Measurements from ENCODE around the gene SAG.

Gene SAG

DNA sequence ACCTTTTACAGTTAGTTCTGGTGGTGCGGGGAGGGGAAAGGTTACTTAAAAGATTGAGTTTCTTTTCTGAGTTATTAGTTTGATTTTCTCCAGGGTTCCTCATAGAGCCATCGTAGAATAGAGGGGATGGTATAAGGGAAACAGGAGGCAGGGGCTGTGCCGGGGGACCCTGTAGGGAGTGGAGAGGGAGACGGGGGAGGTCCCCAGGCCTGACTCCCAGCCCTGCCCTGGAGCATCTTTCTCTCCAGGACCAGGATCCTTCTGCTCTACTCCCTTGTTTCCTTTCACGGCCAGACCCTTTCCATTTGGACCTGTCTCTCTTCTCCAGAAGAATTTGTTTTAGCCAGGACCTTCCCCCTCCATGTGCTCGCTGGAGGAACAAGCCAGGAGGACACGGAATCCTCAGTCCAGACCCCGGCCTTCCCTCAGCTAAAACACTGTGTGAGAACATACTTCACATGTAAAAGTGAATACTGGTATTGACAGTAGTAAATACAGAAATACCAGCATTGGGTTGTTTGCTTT is 82.0 kb downstream of the SAG start:
- no peak for TF ChIP-seq CTCF (IDR thresholded peaks at IDR 0.05; ENCODE audit: control extremely low read depth, extremely low read depth, low read depth, missing control alignments)
- ChIA-PET CTCF (interaction anchor here (1.4 to 1.5 kb wide), 2 partner anchors 13 to 53 kb away, joined by 3 to 4 read pairs; no protein-coding TSS in a partner anchor), POLR2A (no interaction called here)
- DNase-seq (ENCODE audit: extremely low spot score): no peak

GRCh38 chr2:233395687-233396086 is 88.1 kb downstream of the SAG start:
- TF ChIP-seq CTCF (IDR thresholded peaks at IDR 0.05; ENCODE audit: control extremely low read depth, extremely low read depth, low read depth, missing control alignments): no peak
- ChIA-PET POLR2A (no interaction called here), CTCF (interaction anchor here (0.7 to 1.5 kb wide), 2 partner anchors 9 to 11 kb away, joined by 3 to 8 read pairs; no protein-coding TSS in a partner anchor)
- DNase-seq (ENCODE audit: extremely low spot score): no peak

All from GM10248 (cell line).